HG02943 (cell line): ENCODE data around the gene PXMP2.

ENCODE experiments used
- ATAC-seq: cut with Tn5 transposase; IDR thresholded peaks from one replicate; pipeline ENCODE4 v1.9.1; 2021; ENCODE audit warnings: mild to moderate bottlenecking, low read depth, moderate library complexity; ENCODE audit not compliant: unreplicated experiment

Gene PXMP2

DNA sequence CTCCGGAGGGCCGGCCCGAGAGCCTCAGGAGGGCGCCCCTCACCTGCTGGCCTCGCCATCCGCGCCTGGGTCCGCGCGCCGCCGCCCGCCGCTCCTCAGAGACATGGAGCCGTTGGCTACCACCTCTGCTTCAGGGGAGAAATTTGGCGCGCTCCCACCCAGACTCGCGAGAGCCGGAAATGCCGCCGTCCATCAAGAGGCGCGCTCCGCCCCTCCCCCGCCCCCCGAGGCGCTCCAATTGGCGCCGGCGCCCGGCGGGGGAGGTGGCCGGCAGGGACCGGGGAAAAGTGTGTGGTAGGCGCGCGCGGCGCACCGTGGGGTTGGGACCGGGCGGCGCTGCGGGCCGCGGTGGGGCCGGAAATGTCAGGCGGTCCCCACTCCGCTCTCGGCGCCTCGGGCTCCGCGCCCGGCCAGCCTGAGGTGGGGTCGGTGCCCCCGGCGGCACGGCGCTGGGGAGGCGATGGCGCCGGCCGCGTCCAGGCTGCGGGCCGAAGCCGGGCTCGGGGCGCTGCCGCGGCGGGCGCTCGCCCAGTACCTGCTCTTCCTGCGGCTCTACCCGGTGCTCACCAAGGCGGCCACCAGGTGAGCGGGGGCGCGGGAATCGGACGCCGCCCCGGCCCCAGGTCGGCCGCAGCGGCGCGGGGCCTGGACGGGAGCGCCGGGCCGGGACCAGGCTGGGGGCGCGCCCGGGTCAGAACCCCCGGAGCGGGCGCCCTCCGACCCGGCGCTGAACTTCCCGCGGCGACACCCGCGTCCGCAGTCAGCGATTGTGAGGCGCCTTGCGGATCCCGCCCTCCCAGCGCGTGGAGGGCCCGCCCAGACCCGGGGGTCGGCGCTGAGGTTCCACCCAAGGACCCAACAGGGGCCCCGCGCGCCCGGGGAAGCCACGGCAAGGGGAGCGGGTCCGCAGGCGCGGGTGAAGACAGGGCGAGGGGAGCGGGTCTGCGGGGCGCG, at the start of gene PXMP2, which contains the start of gene POLE:
PXMP2 (plus strand) TSS at position 377 of the 954 bp plus-strand sequence; CDS start at position 461, 84 bp downstream.
POLE (minus strand) TSS at position 132 of the 954 bp plus-strand sequence; CDS start at position 105, 27 bp downstream.
- peak; percentile 91 for ATAC-seq

DNA sequence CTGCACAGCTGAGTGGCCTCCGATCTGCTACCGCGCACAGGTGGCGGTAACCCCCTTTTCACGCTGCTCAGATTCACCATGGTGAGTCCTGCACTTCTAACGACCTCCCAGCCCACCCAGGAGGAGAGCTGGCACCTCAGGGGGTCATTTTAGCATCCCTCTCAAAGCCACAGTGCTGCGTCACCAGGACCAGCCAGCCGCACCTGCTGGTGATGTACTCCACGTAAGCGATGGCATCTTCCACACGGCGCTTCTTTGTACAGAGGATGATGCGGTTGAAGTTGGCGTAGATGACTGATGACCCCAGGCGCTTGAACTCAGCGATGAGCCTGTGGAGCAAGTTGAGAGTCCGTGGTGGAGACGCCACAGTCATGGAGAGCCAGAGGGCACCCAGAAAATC, 49.6 kb upstream of the PXMP2 start:
- ATAC-seq, result no peak

DNA sequence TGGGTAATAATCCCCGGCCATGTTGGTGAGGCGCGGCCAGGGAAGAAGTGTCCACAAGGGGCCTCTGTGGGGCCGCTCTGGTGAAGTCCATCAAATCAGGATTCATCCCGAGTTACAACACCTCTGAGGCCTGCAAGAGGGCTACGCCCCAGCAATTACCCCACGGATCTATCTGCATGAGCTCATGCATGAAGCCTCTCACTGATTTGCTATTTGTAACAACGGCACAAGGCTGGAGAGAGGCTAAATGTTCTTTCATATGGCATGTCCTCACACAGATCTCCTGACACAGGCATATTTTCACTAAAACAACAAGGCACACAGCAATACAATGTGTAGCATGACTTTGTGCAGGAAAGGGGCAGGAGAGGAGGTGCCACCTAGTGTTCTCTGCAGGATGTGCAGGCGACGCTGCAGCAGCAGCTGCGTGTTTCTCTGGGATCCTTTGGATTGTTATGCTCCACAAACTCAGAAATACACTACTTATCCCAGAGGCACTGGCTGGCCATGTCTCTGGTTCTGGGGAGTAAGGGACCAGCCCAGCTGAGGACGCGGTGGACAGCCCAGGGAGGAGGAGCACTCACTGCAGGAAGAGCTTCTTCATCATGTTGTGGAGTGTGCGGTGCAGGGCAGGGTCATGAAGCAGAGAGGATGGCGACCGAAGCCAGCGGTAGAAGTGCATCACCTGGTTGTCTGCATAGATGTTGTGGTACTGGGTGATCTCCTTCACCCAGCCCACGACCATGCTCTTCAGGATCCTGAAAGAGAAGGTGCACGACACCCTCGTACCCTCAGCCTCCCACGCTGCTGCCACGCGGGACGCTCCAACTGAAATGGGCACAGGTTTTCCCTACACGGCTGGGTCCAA, 48.6 kb upstream of the PXMP2 start:
- ATAC-seq, result no peak

DNA sequence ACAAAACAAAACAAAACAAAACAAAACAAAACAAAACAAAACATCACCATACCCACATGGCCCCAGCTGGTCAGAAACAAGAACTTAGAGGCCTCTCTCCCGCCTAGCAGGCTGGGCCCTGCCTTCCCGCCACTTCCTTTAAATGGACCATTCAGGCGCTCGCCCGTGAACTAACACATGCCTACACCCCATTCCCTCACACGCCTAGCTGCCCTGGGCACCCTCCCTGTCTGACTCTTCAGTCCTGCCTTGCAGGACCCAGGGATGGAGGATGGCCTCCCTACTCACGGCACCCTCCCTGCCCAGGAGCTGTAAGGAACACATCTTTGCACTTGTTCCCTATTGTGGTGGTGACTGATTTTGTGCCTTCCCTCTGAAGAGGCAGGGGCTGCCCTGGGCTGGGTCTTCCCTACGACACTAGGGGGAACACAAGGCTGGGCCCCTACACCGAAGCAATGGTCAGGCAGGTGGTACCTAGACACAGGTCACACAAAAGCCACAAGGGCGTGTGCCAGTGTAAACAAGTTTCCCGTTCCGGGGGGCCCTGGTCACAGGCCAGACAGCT, 47.3 kb upstream of the PXMP2 start:
- no peak for ATAC-seq

DNA sequence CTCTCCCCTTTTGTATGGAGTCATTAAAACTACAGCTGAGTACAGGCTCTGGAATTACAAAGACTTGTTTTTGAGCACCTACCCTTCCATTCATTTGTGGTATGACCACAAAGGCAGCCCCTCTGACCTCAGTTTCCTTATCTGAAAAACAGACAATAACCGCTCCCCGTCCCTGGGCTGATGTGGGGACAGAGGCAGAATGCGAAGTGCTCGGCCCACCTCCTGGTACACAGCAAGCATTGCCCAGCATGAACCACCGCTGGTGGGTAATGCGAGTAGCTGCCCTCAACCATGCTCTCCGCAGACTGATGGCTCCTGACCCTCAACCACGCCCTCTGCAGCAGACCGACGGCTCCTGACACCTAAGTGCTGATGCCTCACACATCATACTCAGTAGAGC, 46.5 kb upstream of the PXMP2 start:
- no peak for ATAC-seq

- ATAC-seq, result no peak
Measured at GRCh38 chr12:132641811-132642650, 45.4 kb upstream of the PXMP2 start.

GRCh38 chr12:132642846-132643835, 44.2 kb upstream of the PXMP2 start:
- no peak for ATAC-seq

DNA sequence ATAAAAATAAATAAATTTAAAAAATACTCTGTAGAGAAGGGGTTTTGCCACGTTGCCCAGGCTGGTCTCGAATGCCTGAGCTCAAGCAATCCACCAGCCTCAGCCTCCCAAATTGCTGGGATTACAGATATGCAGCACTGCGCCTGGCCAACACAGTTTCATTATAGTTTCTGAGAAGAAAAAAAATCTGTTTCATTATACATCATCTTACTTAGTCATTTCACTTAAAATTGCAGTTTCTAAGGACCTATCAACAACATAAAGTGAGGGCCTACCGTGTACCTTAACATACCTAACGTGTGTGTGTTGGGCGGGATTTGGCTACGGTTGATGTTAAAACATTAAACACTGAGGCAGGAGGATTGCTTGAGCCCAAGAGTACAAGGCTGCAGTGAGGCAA, 40.5 kb upstream of the PXMP2 start:
- ATAC-seq, result no peak

- ATAC-seq, result no peak
Measured at GRCh38 chr12:132647858-132648257, 39.5 kb upstream of the PXMP2 start.

DNA sequence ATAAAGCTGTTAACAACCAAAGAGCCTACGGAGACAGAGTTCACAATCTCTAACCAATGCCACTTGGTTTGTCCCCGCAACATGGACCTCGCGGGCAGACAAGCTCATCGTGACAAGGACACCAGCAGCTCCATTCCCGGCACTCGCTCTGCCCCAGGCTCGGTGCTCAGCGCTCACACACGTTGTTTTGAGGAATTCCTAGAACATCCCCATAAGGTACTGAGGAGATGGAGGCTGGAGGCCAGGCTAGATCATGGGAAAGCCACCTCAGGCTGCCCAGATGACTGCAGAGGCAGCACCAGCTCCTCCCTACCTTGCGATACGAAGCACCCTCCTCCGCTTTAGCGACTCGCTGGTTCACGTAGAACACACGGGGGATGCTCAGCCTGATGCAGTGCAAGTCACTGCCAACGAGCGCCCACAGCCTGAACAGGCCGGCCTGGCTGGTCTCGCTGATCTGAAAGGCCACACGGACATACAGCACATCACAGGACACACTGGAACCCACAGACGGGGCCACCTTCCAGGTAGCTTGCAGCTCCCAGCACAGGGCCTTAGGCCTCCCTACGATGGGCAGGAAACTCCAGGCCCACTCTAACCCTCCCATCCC, 38.7 kb upstream of the PXMP2 start:
- ATAC-seq, result no peak

GRCh38 chr12:132649226-132649945, 38.0 kb upstream of the PXMP2 start:
- ATAC-seq, result no peak

DNA sequence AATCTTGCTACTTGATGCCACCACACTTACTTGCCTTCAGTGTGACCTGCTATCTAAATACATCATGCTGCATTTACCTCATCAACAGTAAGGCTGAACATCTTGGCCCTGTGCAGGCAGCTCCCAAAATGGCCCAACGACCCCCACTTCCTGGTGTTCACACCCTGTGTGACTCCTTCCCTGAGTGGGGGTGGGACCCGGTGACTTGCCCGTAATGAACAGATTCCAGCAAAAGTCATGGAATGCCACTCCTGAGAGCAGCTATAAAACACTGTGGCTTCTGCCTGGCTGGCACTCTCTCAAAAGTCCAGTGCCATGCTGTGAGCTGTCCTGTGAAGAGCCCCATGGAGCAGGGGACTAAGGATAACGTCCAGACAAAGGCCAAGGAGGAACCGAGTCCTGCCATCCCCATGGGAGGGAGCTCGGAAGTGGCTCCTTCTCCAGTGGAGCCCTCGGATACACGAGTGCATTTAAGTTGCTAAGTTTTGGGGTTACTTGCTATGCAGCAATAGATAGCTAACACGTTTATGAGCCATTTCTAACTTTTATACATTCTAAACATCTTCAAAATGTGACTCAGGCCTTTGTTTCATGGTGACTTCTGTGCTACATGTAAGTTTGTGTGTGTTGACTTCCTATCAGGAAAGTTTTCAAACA, 35.8 kb upstream of the PXMP2 start:
- no peak for ATAC-seq

- ATAC-seq, result no peak
Measured at GRCh38 chr12:132653567-132654290, 33.7 kb upstream of the PXMP2 start.

DNA sequence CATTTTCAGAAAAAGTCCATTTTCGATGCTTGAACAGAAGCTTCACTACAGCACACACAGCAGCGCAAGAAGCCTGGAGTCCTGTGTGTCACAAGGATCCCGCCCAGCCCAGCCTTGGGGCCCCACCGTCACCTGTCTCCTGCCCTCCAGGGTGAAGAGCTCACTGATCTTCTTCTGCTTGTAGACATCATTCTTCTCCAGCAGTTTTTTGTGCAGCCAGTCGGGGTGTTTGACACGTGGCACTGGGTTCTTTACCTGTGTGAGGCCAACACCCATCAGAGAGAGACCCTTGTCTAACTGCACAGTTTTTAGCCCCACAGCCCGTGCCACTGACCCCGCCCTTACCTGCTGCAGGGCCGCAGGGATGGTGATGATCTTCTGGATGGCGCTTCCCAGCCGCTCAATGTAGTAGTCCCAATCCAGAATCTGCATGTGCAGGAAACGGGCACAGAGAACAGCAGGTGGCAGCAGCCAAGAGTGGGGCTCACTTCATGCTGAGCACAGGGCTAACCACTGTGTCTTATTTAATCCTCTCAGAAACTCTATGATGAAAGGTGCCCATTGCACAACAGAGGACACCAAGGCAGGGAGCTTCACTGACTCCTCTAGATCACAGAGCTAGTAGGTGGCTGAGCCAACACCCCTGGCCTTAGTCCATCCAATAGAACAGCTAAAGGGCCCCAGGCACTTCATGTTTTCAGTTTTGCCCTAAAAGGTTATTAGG, 30.2 kb upstream of the PXMP2 start:
- ATAC-seq, result no peak

- no peak for ATAC-seq
Measured at GRCh38 chr12:132658149-132658894, 29.1 kb upstream of the PXMP2 start.
